AG04450 (cell line): Measurements from ENCODE around the gene MACROD2. TPM values are rescaled to one million over a fixed set of nuclear protein-coding genes. Genes with fewer than 3 reads are reported as not detected.

Source experiments
- CTCF ChIA-PET: fragments of 300-600, 350-600 bp; formaldehyde crosslinking; extraction: SDS; loops from one replicate; lab custom pipeline; 2022; ENCODE audit warnings: antibody characterized with exemption, inconsistent platforms; lab: Charles Lee
- POLR2A ChIA-PET: fragments of 350-600 bp; formaldehyde crosslinking; extraction: SDS; loops from one replicate; lab custom pipeline; 2021; ENCODE audit warnings: antibody characterized with exemption, inconsistent platforms; lab: Yijun Ruan, JAX
- DNase-seq: peaks from one replicate; pipeline ENCODE4 v3.0.0-alpha.2; 2011; ENCODE audit warnings: low read depth, low spot score
- H3K27ac ChIP-seq: one replicate; pipeline ENCODE4 v1.5.1; 2012; ENCODE audit warnings: low read depth, low read length, control low read depth
- H3K27me3 ChIP-seq: one replicate; pipeline ENCODE4 v1.6.0; 2012; ENCODE audit warnings: low read length; ENCODE audit not compliant: control insufficient read depth, insufficient read depth
- H3K4me3 ChIP-seq: 2 replicates; pipeline ENCODE4 v1.5.1; 2011; ENCODE audit warnings: mild to moderate bottlenecking, low read depth, low read length, control low read depth
- H3K9me3 ChIP-seq: 2 replicates; pipeline ENCODE4 v1.5.1; 2012; ENCODE audit warnings: low read length; ENCODE audit not compliant: control insufficient read depth, insufficient read depth
- polyA plus RNA-seq: library from polyadenylated mRNA; depleted of rRNA; stranded (reverse); fragments of >200 nt; gene quantifications from 2 replicates; pipeline ENCODE4 v1.2.3, GENCODE V29; 2011
- TF ChIP-seq, protein P1 (sequence below): IDR thresholded peaks from 2 replicates; pipeline ENCODE4 v1.5.1; 2011; ENCODE audit warnings: low read depth, low read length, control low read depth, inconsistent platforms

MACROD2 gene
- polyA plus RNA-seq, 1 experiment, result 0.02 TPM

DNA sequence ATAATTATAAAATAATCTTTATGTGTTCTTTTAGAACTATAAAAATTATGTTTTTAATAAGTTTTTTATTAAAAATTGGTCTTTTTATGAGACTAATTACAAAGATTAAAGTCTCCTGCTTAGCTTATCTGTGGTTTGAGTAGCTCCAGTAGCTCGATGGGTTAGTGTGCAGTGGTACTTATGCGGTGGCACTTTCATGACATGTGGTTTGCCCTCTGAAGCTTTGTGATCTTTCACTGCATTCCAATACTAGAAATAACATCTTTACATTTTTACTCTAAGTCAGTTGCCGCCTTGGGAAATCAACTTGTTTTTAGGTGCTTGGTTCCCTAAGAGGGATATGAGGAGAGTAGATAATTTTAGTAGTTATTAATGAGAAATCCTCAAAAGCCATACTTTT is 1041.6 kb downstream of the MACROD2 start:
- no peak overlapping the region for H3K4me3 ChIP-seq
- H3K9me3 ChIP-seq, result peaks cover 4% of the 10 kb centered on the region; the same call in 1 of the 2 replicates
- POLR2A ChIA-PET, result no interaction called here
- no peaks in the 10 kb centered on the region for H3K27me3 ChIP-seq
- DNase-seq, result no peak
- no peak overlapping the region for H3K27ac ChIP-seq
- TF ChIP-seq, protein P1, sequence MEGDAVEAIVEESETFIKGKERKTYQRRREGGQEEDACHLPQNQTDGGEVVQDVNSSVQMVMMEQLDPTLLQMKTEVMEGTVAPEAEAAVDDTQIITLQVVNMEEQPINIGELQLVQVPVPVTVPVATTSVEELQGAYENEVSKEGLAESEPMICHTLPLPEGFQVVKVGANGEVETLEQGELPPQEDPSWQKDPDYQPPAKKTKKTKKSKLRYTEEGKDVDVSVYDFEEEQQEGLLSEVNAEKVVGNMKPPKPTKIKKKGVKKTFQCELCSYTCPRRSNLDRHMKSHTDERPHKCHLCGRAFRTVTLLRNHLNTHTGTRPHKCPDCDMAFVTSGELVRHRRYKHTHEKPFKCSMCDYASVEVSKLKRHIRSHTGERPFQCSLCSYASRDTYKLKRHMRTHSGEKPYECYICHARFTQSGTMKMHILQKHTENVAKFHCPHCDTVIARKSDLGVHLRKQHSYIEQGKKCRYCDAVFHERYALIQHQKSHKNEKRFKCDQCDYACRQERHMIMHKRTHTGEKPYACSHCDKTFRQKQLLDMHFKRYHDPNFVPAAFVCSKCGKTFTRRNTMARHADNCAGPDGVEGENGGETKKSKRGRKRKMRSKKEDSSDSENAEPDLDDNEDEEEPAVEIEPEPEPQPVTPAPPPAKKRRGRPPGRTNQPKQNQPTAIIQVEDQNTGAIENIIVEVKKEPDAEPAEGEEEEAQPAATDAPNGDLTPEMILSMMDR, result no peak
- CTCF ChIA-PET, result interaction anchor here (0.8 kb wide), 1 partner anchor 12 kb away, joined by 3 read pairs; no protein-coding TSS in a partner anchor

DNA sequence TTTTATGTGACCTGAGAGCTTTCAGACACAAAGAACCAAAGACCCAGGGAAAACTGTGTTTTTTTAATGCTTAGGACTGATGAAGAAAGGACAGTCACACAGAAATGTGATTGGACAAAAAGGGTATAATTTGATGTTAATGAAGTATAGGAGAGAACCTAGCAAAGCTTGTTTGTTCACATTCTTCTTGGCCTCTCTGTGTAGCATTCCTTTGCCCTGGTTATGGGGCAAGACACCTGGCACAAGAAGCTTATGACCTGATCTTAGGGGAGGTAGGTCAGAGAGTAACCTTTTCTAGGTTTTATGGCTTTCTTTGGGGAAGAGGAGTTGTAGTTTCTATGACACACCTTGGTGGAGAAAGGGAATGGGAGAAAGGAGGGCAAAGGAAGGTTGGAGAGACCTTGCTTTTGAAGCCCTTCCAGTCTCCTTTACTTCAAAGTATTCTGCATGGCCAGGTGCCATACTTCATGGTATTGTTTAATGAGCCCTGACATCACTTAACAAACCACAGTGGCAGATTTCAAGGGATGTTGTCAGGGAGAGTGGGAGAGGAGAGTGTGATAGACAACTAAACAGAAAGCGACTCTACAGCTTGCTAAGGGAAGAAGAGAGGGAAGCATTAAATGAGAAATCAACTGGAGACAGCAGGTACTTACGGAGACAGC is 1043.9 kb downstream of the MACROD2 start:
- CTCF ChIA-PET, result no interaction called here
- POLR2A ChIA-PET, result no interaction called here

DNA sequence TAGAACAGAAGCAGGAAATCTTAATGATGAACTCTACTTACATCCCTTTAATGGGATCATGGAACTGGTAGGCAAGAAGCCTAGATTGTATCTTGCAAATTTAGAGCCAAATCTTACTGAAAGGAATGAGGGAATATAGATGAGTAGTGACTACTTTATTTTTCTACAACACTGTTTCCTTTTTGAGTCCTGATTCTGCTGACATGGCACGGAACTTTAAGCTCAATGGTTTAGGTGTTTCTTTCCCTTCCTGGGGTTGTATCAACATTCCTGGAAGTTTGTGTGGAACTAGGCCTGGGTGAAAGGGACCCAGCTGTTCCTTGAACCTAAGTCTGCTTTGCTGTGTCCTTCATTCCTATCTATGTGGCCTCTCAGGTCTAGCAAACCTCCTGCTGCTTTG is 1047.4 kb downstream of the MACROD2 start:
- no peaks in the 10 kb centered on the region for H3K27me3 ChIP-seq
- no peak for DNase-seq
- POLR2A ChIA-PET, result no interaction called here

More for the DNA sequence above, 1043.9 kb downstream of the MACROD2 start:
- no peak for DNase-seq
- H3K27ac ChIP-seq, result no peak overlapping the region
- H3K9me3 ChIP-seq, result no peaks in the 10 kb centered on the region
- no peaks in the 10 kb centered on the region for H3K27me3 ChIP-seq
- no peak overlapping the region for H3K4me3 ChIP-seq
- TF ChIP-seq, protein P1, result no peak

DNA sequence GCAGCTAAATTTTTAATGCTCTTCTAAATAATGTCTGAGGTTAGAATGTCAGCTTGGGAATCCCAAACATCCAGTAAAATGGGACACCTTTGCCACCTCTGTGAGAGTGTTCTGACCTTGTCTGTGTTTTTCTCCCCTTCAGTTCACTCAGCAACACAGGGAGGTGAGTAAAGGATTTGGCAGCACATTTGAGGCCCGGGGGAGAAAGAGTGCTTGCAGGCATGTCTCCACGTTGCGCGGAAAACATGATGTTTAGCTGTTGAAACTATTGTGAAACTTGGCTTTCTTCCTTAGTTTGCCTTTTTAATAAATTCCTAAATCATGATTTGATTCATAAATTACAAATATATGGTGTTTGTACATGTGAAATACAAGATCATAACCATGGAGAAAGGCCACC is 1049.9 kb downstream of the MACROD2 start:
- Histone ChIP-seq H3K27me3 (no peaks in the 10 kb centered on the region), H3K9me3 (no peaks in the 10 kb centered on the region), H3K27ac (no peak overlapping the region), H3K4me3 (no peak overlapping the region)
- TF ChIP-seq, protein P1, result no peak
- DNase-seq, result no peak
- ChIA-PET POLR2A (no interaction called here), CTCF (no interaction called here)

More for the DNA sequence above, 1047.4 kb downstream of the MACROD2 start:
- no peak overlapping the region for H3K4me3 ChIP-seq
- no peaks in the 10 kb centered on the region for H3K9me3 ChIP-seq
- no peak overlapping the region for H3K27ac ChIP-seq
- TF ChIP-seq, protein P1, result no peak
- CTCF ChIA-PET, result no interaction called here

DNA sequence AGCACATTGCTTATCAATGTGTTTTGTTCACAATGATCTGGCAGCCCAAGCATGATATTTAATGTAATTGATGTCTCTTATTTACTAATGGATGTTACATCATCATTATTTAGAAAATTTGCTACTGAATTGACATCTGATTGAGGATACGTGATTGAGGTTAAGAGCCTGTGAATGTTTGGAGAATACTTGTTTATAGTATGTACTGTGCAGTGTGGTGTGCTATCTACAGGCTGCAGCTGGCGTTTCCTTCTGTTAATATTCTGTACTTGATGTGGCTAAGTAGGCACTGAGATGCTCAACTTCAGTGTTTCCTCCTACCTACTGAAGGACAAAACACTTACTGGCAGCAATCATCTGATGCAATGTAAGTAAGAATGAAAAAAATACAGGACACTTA is 1051.7 kb downstream of the MACROD2 start:
- H3K9me3 ChIP-seq, result peaks cover 3% of the 10 kb centered on the region; the same call in 1 of the 2 replicates
- H3K27ac ChIP-seq, result no peak overlapping the region
- H3K27me3 ChIP-seq, result no peaks in the 10 kb centered on the region
- H3K4me3 ChIP-seq, result no peak overlapping the region
- CTCF ChIA-PET, result no interaction called here
- TF ChIP-seq, protein P1, result no peak
- no peak for DNase-seq
- POLR2A ChIA-PET, result no interaction called here
